Astrocyte (in vitro differentiated cells and primary cell): ENCODE measurements around the gene LGR6. TPM values are rescaled to one million over a fixed set of nuclear protein-coding genes. Genes with fewer than 3 reads are reported as not detected.

Source experiments
- DNase-seq: peaks from one replicate; pipeline ENCODE4 v3.0.0-alpha.2; 2010; ENCODE audit warnings: low read depth
- FAIRE-seq: peaks from 2 replicates; lab custom pipeline; 2011; peaks lifted over from hg19 to GRCh38; lab: Jason Lieb, UNC
- H2AFZ ChIP-seq: 2 replicates; pipeline ENCODE4 v1.6.0; 2012; ENCODE audit warnings: low read depth, low read length, inconsistent platforms
- H3K27ac ChIP-seq: 2 replicates; pipeline ENCODE4 v1.5.1; 2011; ENCODE audit warnings: low read depth, low read length, inconsistent platforms
- H3K27me3 ChIP-seq: 2 replicates; pipeline ENCODE4 v1.6.0; 2011; ENCODE audit warnings: low read length, inconsistent platforms; ENCODE audit not compliant: insufficient read depth
- H3K36me3 ChIP-seq: 2 replicates; pipeline ENCODE4 v1.5.1; 2011; ENCODE audit warnings: low read length, inconsistent platforms; ENCODE audit not compliant: insufficient read depth
- H3K4me1 ChIP-seq: 2 replicates; pipeline ENCODE4 v1.5.1; 2011; ENCODE audit warnings: low read length, inconsistent platforms; ENCODE audit not compliant: insufficient read depth
- H3K4me2 ChIP-seq: 2 replicates; pipeline ENCODE4 v1.6.0; 2012; ENCODE audit warnings: low read length, inconsistent platforms
- H3K4me3 ChIP-seq: 2 replicates; pipeline ENCODE4 v1.5.1; 2011; ENCODE audit warnings: low read depth, mild to moderate bottlenecking, low read length, inconsistent platforms; ENCODE audit not compliant: insufficient read depth
- H3K79me2 ChIP-seq: 2 replicates; pipeline ENCODE4 v1.6.0; 2012; ENCODE audit warnings: mild to moderate bottlenecking, low read length, inconsistent platforms; ENCODE audit not compliant: insufficient read depth
- H3K9ac ChIP-seq: 2 replicates; pipeline ENCODE4 v1.6.0; 2012; ENCODE audit warnings: mild to moderate bottlenecking, low read length, inconsistent platforms
- H3K9me3 ChIP-seq: 2 replicates; pipeline ENCODE4 v1.5.1; 2012; ENCODE audit warnings: low read depth, mild to moderate bottlenecking, low read length, inconsistent platforms; ENCODE audit not compliant: insufficient read depth
- H4K20me1 ChIP-seq: 2 replicates; pipeline ENCODE4 v1.6.0; 2012; ENCODE audit warnings: low read length, inconsistent platforms; ENCODE audit not compliant: insufficient read depth
- H3K27ac Mint-ChIP-seq: one replicate; pipeline ENCODE4 v1.8.0; 2021; ENCODE audit warnings: mild to moderate bottlenecking, mixed read lengths; ENCODE audit not compliant: unreplicated experiment
- H3K27me3 Mint-ChIP-seq: one replicate; pipeline ENCODE4 v1.8.0; 2021; ENCODE audit warnings: low read depth, mixed read lengths; ENCODE audit not compliant: unreplicated experiment
- H3K36me3 Mint-ChIP-seq: one replicate; pipeline ENCODE4 v1.8.0; 2021; ENCODE audit warnings: low read depth, mixed read lengths; ENCODE audit not compliant: unreplicated experiment
- H3K4me1 Mint-ChIP-seq: one replicate; pipeline ENCODE4 v1.8.0; 2021; ENCODE audit warnings: low read depth, mixed read lengths; ENCODE audit not compliant: unreplicated experiment
- H3K4me3 Mint-ChIP-seq: one replicate; pipeline ENCODE4 v1.8.0; 2021; ENCODE audit warnings: mild to moderate bottlenecking, moderate library complexity, mixed read lengths; ENCODE audit not compliant: unreplicated experiment
- H3K9me3 Mint-ChIP-seq: one replicate; pipeline ENCODE4 v1.8.0; 2021; ENCODE audit warnings: mild to moderate bottlenecking, mixed read lengths; ENCODE audit not compliant: unreplicated experiment
- CTCF ChIP-seq: IDR thresholded peaks from 2 replicates; pipeline ENCODE4 v1.5.1; 2011; ENCODE audit warnings: low read depth, mild to moderate bottlenecking, inconsistent platforms, low read length, moderate library complexity; ENCODE audit not compliant: insufficient read depth
- EZH2 ChIP-seq: IDR thresholded peaks from 2 replicates; pipeline ENCODE4 v1.6.1; 2012; ENCODE audit warnings: mild to moderate bottlenecking, low read length, inconsistent platforms; ENCODE audit not compliant: insufficient read depth
- total RNA-seq: library from RNA; stranded (reverse); gene quantifications from 2 replicates; pipeline ENCODE4 v1.2.1, GENCODE V29; 2021

The LGR6 gene
- total RNA-seq, 1 donor from 2014 or later, result 0.27 TPM

- TF ChIP-seq CTCF, result no peak
- no peak for TF ChIP-seq EZH2
- FAIRE-seq (no peak), DNase-seq (no peak)
- Histone ChIP-seq H3K4me2 (no peak overlapping the region), H2AFZ (no peak overlapping the region), H3K36me3 (no peaks in the 10 kb centered on the region), H3K4me3 (no peak overlapping the region), H4K20me1 (peaks cover 2% of the 10 kb centered on the region), H3K4me1 (no peaks in the 10 kb centered on the region), H3K79me2 (peaks cover 8% of the 10 kb centered on the region), H3K27me3 (no peaks in the 10 kb centered on the region), H3K9me3 (no peaks in the 10 kb centered on the region), H3K27ac (no peak overlapping the region), H3K9ac (no peak overlapping the region)
- Mint-ChIP-seq H3K4me1 (peaks cover 11% of the 10 kb centered on the region), H3K27ac (no peak overlapping the region), H3K9me3 (no peaks in the 10 kb centered on the region), H3K36me3 (peaks cover 2% of the 10 kb centered on the region), H3K27me3 (no peaks in the 10 kb centered on the region), H3K4me3 (no peak overlapping the region)
These were observed 173.7 kb downstream of the LGR6 start for GRCh38 chr1:202367271-202367670.

Other genes with a start within 250 kb of the LGR6 start
- 13.2 and 14.9 TPM in 2 replicates for gene LMOD1, start 247.3 kb upstream of the LGR6 start, total RNA-seq
- 130 and 139 TPM in 2 replicates for gene TIMM17A, start 238.3 kb upstream of the LGR6 start, total RNA-seq
- 65.8 and 68.9 TPM in 2 replicates for gene RNPEP, start 211.2 kb upstream of the LGR6 start, total RNA-seq
- gene ELF3, start 183.2 kb upstream of the LGR6 start, total RNA-seq, result 2.5 and 2.9 TPM in 2 replicates
- not detected in 2 replicates for gene GPR37L1, start 70.9 kb upstream of the LGR6 start, total RNA-seq
- gene ARL8A, start 49.1 kb upstream of the LGR6 start, total RNA-seq, result 72.9 and 83.0 TPM in 2 replicates
- 0.58 and 0.75 TPM in 2 replicates for gene PTPN7, start 33.2 kb upstream of the LGR6 start, total RNA-seq
- 7.9 and 10.7 TPM in 2 replicates for gene UBE2T, start 148.1 kb downstream of the LGR6 start, total RNA-seq
- gene PPP1R12B, start 154.9 kb downstream of the LGR6 start, total RNA-seq, result 9.8 and 12.2 TPM in 2 replicates